HepG2 (cell line): ENCODE results near the gene ENAH. TPM values are rescaled to one million over a fixed set of nuclear protein-coding genes. Genes with fewer than 3 reads are reported as not detected.

Experiments used
- DMAP1 ChIP-seq: IDR thresholded peaks from 2 replicates; pipeline ENCODE4 v1.6.1; 2016
- HNF4A ChIP-seq: sonication (generic); formaldehyde crosslinking; IDR thresholded peaks from 2 replicates; pipeline ENCODE4 v1.4.0; 2020; ENCODE audit warnings: missing genetic modification reagents
- LCORL ChIP-seq, 2 experiments: fragments of 450-650 bp in 1 of 2; sonication (generic) in 1 of 2; formaldehyde crosslinking in 1 of 2; IDR thresholded peaks; 2 replicates each; pipeline versions ENCODE4 v1.5.0 to v1.6.1; 2017 to 2020; ENCODE audit warnings: antibody characterized with exemption in 1 of 2, missing genetic modification reagents in 1 of 2
- MNT ChIP-seq: fragments of 450-650 bp; IDR thresholded peaks from 2 replicates; pipeline ENCODE4 v1.6.1; 2016
- NR2F1 ChIP-seq, 2 experiments: fragments of 450-650 bp in 1 of 2; formaldehyde crosslinking in 1 of 2; IDR thresholded peaks; 2 replicates each; pipeline versions ENCODE4 v1.5.0 to v1.6.1; 2016 to 2020; ENCODE audit warnings: mild to moderate bottlenecking in 1 of 2, missing compliant biosample characterization in 1 of 2, missing genetic modification reagents in 1 of 2, moderate library complexity in 1 of 2
- ZFY ChIP-seq: sonication (generic); formaldehyde crosslinking; IDR thresholded peaks from 2 replicates; pipeline ENCODE4 v1.4.0; 2020; ENCODE audit warnings: missing genetic modification reagents
- ZNF24 ChIP-seq: fragments of 450-650 bp; IDR thresholded peaks from 2 replicates; pipeline ENCODE4 v1.6.1; 2017; ENCODE audit warnings: antibody characterized with exemption, mild to moderate bottlenecking
- ZNF7 ChIP-seq: IDR thresholded peaks from 2 replicates; pipeline ENCODE4 v1.6.1; 2016; ENCODE audit warnings: missing biosample characterization, missing genetic modification reagents
- polyA plus RNA-seq, 8 experiments: library from polyadenylated mRNA; depleted of rRNA in 3 of 8; stranded (reverse) in 7 of 8; unstranded in 1 of 8; fragments of >200 nt; fragmentation: Illumina TruSeq in 4 of 8; extraction: Trizol in 4 of 8; gene quantifications; 2 replicates each; pipeline versions ENCODE4 v1.2.1 to v1.2.3, GENCODE V29; 2011 to 2016; ENCODE audit warnings: low read depth in 4 of 8, missing spikeins in 1 of 8, mixed read lengths in 1 of 8; ENCODE audit not compliant: insufficient read depth in 1 of 8
- total RNA-seq, 5 experiments: library from RNA; depleted of rRNA; stranded (reverse); fragments of >200 nt; fragmentation: Illumina TruSeq; extraction: Trizol; gene quantifications; 2 replicates each; pipeline ENCODE4 v1.2.3, GENCODE V29; 2016; ENCODE audit warnings: low read depth in 1 of 5
- TF ChIP-seq, protein P1 (sequence below): IDR thresholded peaks from 2 replicates; pipeline ENCODE4 v1.4.0; 2020; ENCODE audit warnings: mild to moderate bottlenecking, missing genetic modification reagents
- TF ChIP-seq, protein P2 (sequence below): sonication (generic); formaldehyde crosslinking; IDR thresholded peaks from 2 replicates; pipeline ENCODE4 v1.4.0; 2020; ENCODE audit warnings: mild to moderate bottlenecking, missing genetic modification reagents, borderline replicate concordance
- TF ChIP-seq, protein P3 (sequence below): sonication (generic); formaldehyde crosslinking; conservative IDR thresholded peaks from 2 replicates; pipeline ENCODE4 v1.4.0; 2020; ENCODE audit warnings: missing genetic modification reagents

Gene ENAH
- total and polyA plus RNA-seq, 2 of the 13 experiments (the other 11 are each of a cell fraction or from before 2014, with no cell fraction given) = 22.1 to 58.3 TPM

GRCh38 chr1:225440380-225441221 is 212.3 kb downstream of the ENAH start (continued):
- TF ChIP-seq, protein P1, sequence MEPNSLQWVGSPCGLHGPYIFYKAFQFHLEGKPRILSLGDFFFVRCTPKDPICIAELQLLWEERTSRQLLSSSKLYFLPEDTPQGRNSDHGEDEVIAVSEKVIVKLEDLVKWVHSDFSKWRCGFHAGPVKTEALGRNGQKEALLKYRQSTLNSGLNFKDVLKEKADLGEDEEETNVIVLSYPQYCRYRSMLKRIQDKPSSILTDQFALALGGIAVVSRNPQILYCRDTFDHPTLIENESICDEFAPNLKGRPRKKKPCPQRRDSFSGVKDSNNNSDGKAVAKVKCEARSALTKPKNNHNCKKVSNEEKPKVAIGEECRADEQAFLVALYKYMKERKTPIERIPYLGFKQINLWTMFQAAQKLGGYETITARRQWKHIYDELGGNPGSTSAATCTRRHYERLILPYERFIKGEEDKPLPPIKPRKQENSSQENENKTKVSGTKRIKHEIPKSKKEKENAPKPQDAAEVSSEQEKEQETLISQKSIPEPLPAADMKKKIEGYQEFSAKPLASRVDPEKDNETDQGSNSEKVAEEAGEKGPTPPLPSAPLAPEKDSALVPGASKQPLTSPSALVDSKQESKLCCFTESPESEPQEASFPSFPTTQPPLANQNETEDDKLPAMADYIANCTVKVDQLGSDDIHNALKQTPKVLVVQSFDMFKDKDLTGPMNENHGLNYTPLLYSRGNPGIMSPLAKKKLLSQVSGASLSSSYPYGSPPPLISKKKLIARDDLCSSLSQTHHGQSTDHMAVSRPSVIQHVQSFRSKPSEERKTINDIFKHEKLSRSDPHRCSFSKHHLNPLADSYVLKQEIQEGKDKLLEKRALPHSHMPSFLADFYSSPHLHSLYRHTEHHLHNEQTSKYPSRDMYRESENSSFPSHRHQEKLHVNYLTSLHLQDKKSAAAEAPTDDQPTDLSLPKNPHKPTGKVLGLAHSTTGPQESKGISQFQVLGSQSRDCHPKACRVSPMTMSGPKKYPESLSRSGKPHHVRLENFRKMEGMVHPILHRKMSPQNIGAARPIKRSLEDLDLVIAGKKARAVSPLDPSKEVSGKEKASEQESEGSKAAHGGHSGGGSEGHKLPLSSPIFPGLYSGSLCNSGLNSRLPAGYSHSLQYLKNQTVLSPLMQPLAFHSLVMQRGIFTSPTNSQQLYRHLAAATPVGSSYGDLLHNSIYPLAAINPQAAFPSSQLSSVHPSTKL (CRISPR knock-in tag) = 0 out of 2 replicates have a peak, but pooled peaks have one; percentile 13
- TF ChIP-seq MNT = 0 out of 2 replicates have a peak, but pooled peaks have one; percentile 9
- no peak for TF ChIP-seq LCORL (IDR thresholded peaks at IDR 0.05)
- TF ChIP-seq LCORL (CRISPR knock-in tag; IDR thresholded peaks at IDR 0.05) = no peak
- TF ChIP-seq NR2F1 (CRISPR knock-in tag; IDR thresholded peaks at IDR 0.05) = no peak
- TF ChIP-seq ZNF24 = peak; percentile 90
- TF ChIP-seq, protein P2, sequence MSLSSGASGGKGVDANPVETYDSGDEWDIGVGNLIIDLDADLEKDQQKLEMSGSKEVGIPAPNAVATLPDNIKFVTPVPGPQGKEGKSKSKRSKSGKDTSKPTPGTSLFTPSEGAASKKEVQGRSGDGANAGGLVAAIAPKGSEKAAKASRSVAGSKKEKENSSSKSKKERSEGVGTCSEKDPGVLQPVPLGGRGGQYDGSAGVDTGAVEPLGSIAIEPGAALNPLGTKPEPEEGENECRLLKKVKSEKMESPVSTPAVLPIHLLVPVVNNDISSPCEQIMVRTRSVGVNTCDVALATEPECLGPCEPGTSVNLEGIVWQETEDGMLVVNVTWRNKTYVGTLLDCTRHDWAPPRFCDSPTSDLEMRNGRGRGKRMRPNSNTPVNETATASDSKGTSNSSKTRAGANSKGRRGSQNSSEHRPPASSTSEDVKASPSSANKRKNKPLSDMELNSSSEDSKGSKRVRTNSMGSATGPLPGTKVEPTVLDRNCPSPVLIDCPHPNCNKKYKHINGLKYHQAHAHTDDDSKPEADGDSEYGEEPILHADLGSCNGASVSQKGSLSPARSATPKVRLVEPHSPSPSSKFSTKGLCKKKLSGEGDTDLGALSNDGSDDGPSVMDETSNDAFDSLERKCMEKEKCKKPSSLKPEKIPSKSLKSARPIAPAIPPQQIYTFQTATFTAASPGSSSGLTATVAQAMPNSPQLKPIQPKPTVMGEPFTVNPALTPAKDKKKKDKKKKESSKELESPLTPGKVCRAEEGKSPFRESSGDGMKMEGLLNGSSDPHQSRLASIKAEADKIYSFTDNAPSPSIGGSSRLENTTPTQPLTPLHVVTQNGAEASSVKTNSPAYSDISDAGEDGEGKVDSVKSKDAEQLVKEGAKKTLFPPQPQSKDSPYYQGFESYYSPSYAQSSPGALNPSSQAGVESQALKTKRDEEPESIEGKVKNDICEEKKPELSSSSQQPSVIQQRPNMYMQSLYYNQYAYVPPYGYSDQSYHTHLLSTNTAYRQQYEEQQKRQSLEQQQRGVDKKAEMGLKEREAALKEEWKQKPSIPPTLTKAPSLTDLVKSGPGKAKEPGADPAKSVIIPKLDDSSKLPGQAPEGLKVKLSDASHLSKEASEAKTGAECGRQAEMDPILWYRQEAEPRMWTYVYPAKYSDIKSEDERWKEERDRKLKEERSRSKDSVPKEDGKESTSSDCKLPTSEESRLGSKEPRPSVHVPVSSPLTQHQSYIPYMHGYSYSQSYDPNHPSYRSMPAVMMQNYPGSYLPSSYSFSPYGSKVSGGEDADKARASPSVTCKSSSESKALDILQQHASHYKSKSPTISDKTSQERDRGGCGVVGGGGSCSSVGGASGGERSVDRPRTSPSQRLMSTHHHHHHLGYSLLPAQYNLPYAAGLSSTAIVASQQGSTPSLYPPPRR (CRISPR knock-in tag) = no peak
- TF ChIP-seq ZFY = peak; percentile 3; the same call in 1 of the 2 replicates
- TF ChIP-seq DMAP1 (CRISPR knock-in tag) = 0 out of 2 replicates have a peak, but pooled peaks have one; percentile 42
- TF ChIP-seq ZNF7 (CRISPR knock-in tag) = peak; percentile 80
- peak; percentile 32 for TF ChIP-seq HNF4A
- TF ChIP-seq, protein P3, sequence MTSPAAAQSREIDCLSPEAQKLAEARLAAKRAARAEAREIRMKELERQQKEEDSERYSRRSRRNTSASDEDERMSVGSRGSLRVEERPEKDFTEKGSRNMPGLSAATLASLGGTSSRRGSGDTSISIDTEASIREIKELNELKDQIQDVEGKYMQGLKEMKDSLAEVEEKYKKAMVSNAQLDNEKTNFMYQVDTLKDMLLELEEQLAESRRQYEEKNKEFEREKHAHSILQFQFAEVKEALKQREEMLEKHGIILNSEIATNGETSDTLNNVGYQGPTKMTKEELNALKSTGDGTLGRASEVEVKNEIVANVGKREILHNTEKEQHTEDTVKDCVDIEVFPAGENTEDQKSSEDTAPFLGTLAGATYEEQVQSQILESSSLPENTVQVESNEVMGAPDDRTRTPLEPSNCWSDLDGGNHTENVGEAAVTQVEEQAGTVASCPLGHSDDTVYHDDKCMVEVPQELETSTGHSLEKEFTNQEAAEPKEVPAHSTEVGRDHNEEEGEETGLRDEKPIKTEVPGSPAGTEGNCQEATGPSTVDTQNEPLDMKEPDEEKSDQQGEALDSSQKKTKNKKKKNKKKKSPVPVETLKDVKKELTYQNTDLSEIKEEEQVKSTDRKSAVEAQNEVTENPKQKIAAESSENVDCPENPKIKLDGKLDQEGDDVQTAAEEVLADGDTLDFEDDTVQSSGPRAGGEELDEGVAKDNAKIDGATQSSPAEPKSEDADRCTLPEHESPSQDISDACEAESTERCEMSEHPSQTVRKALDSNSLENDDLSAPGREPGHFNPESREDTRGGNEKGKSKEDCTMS = no peak
